Endodermal cell (in vitro differentiated cells): Measurements from ENCODE around the gene SDF2. TPM values are rescaled to one million over a fixed set of nuclear protein-coding genes. Genes with fewer than 3 reads are reported as not detected.

Source experiments
- DNase-seq: peaks from one replicate; pipeline ENCODE4 v3.0.0-alpha.2; 2017
- H3K27ac ChIP-seq: 2 replicates; pipeline ENCODE4 v1.5.1; 2013; ENCODE audit warnings: mild to moderate bottlenecking, low read depth, low read length, moderate library complexity
- H3K27me3 ChIP-seq: 2 replicates; pipeline ENCODE4 v1.6.1; 2013; ENCODE audit warnings: mild to moderate bottlenecking, low read length, moderate library complexity; ENCODE audit not compliant: insufficient read depth, control insufficient read depth, poor library complexity, severe bottlenecking
- H3K36me3 ChIP-seq: 2 replicates; pipeline ENCODE4 v1.7.0; 2013; ENCODE audit warnings: mild to moderate bottlenecking, low read length, moderate library complexity; ENCODE audit not compliant: control insufficient read depth, insufficient read depth
- H3K4me1 ChIP-seq: one replicate; pipeline ENCODE4 v1.7.0; 2013; ENCODE audit warnings: low read length; ENCODE audit not compliant: control insufficient read depth, insufficient read depth
- H3K4me3 ChIP-seq: 2 replicates; pipeline ENCODE4 v1.5.1; 2013; ENCODE audit warnings: mild to moderate bottlenecking, low read length, moderate library complexity
- H3K9ac ChIP-seq: 2 replicates; pipeline ENCODE4 v1.6.1; 2013; ENCODE audit warnings: mild to moderate bottlenecking, low read length, moderate library complexity; ENCODE audit not compliant: poor library complexity, severe bottlenecking; ENCODE audit errors: extremely low read depth
- H3K9me3 ChIP-seq: 2 replicates; pipeline ENCODE4 v1.6.1; 2013; ENCODE audit warnings: mild to moderate bottlenecking, low read length, moderate library complexity; ENCODE audit not compliant: control insufficient read depth
- H3K27ac Mint-ChIP-seq: 2 replicates; pipeline ENCODE4 v1.8.0; 2020; ENCODE audit warnings: mixed read lengths
- H3K27me3 Mint-ChIP-seq: 2 replicates; pipeline ENCODE4 v1.8.0; 2021; ENCODE audit warnings: mild to moderate bottlenecking, mixed read lengths; ENCODE audit not compliant: insufficient read depth
- H3K36me3 Mint-ChIP-seq: 2 replicates; pipeline ENCODE4 v1.8.0; 2020; ENCODE audit warnings: low read depth, mixed read lengths
- H3K4me1 Mint-ChIP-seq: 2 replicates; pipeline ENCODE4 v1.8.0; 2020; ENCODE audit warnings: mixed read lengths
- H3K4me3 Mint-ChIP-seq: 2 replicates; pipeline ENCODE4 v1.8.0; 2020; ENCODE audit warnings: mild to moderate bottlenecking, moderate library complexity, mixed read lengths
- H3K9me3 Mint-ChIP-seq: 2 replicates; pipeline ENCODE4 v1.8.0; 2020; ENCODE audit warnings: mild to moderate bottlenecking, mixed read lengths
- CTCF ChIP-seq: fragments of 200-600 bp; sonication (generic); conservative IDR thresholded peaks from 2 replicates; pipeline ENCODE4 v1.5.0; 2021; ENCODE audit warnings: antibody characterized with exemption, mild to moderate bottlenecking
- WGBS, 2 experiments: methylation state at CpG; one replicate each; pipeline versions ENCODE4 v1.1.5 to v1.1.7; 2013; ENCODE audit warnings: missing lambda C conversion rate in 2 of 2, mixed read lengths in 1 of 2; ENCODE audit not compliant: insufficient coverage in 1 of 2, insufficient read length in 1 of 2; 5-methylcytosine and 5-hydroxymethylcytosine counted together
- total RNA-seq, 2 donors: library from RNA; stranded (reverse); fragmentation: NEBNext Ultra II Directional in 1 of 2; extraction: Animal tissue kit (Norgen Biotek cat#: 25700) in 1 of 2; gene quantifications; 2 replicates in 1 of 2; 3 replicates in 1 of 2; pipeline ENCODE4 v1.2.1, GENCODE V29; 2021

SDF2 gene
- total RNA-seq, 2 donors from 2014 or later = 40.6 to 42.6 TPM

DNA sequence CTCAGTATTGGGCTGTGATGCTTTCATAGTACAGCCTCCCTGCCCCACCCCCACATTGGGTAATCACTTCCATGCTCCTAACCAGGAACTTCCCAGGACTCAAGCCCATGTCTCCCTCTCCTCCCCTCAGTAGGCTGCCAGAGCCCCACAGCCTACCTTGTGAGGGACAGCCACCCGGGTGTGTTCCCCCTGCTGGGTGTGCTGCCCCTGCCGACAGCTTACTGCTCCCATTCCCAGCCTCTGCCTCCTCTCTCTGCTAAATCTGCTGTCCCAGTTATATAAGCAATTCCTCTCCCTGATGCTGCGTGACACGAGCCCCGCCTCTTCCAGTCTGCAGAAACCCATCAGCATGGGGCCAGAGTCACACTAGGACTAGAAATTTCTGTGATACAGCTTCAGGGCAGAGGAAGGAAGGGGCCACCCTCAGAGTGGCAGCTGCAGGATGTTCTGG lies 47.8 kb downstream of the SDF2 start, which contains the start of gene RSKR:
Gene RSKR (minus strand): TSS at position 255 of the 451 bp plus-strand sequence. CDS start 24 bp downstream, at position 231.
- no peak within 1 kb of the TSS for H3K4me3 Mint-ChIP-seq
- no peaks in the 10 kb centered on the region for H3K9me3 Mint-ChIP-seq
- H3K9me3 ChIP-seq = no peaks in the 10 kb centered on the region
- no peaks in the 10 kb centered on the region for H3K4me1 ChIP-seq
- no peak for DNase-seq
- peak within 1 kb of the TSS; percentile 64 for H3K27ac Mint-ChIP-seq
- no peak within 1 kb of the TSS for H3K27ac ChIP-seq
- no peaks in the 10 kb centered on the region for H3K27me3 ChIP-seq
- H3K4me1 Mint-ChIP-seq = no peaks in the 10 kb centered on the region
- H3K4me3 ChIP-seq = no peak within 1 kb of the TSS
- H3K36me3 ChIP-seq = peaks cover 85% of the 10 kb centered on the region
- H3K27me3 Mint-ChIP-seq = no peaks in the 10 kb centered on the region
- no peak for TF ChIP-seq CTCF
- peaks cover 75% of the 10 kb centered on the region for H3K36me3 Mint-ChIP-seq
- 98 to 100% methylated on average over 4 to 5 of the region's 5 CpGs for WGBS, 2 experiments
- no peak within 1 kb of the TSS for H3K9ac ChIP-seq

DNA sequence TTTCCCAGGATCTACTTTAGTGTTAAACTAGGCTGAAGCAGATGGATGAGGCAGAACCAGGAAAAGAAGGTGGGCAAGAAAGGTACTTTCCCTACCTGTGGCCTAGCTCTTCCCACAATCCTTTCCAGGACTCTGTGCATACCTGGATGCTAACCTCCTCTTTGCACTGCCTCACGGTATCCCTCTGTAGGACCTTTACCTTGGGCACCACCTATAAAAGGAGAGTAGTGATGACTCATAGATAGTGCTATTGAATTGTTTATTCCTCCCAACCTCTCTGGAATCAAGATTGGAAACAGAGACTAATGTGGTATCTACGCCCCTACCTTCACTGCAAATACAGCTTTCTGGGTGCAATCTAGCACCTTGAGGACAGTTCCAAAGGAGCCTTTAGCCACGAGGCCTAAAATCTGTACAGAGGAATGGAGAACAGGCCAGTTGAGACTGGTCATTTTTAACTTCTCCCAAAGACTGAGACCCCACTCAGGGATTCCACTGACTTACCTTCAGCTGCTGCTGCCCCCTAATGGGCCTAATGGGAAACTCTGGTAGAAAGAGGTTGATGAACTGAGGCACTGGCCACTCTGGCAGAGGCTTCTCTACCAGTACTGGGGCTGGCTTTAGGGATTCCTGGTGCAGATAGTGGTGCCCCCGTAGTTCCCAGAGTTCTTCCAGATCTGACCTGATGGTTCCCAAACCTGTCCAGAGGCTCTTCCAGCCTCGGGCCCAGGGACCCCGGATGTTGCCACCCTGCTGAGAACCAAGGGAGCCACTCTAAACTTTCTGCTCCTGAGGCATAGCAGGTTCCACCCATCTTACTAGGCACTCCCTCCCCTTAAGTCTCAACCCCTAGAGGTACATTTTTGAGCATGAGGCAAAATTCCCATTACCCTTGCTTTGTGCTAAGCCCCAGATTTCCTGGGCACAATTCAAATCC lies 48.5 kb downstream of the SDF2 start:
- Histone ChIP-seq H3K4me3 (no peak overlapping the region), H3K9ac (no peak overlapping the region), H3K36me3 (peaks cover 84% of the 10 kb centered on the region), H3K4me1 (no peaks in the 10 kb centered on the region), H3K27me3 (no peaks in the 10 kb centered on the region), H3K27ac (no peak overlapping the region), H3K9me3 (no peaks in the 10 kb centered on the region)
- no peaks in the 10 kb centered on the region for H3K9me3 Mint-ChIP-seq
- no peak overlapping the region for H3K4me3 Mint-ChIP-seq
- H3K4me1 Mint-ChIP-seq = no peaks in the 10 kb centered on the region
- H3K27me3 Mint-ChIP-seq = no peaks in the 10 kb centered on the region
- H3K27ac Mint-ChIP-seq = peak overlapping the region; percentile 64
- TF ChIP-seq CTCF = peak; percentile 85
- DNase-seq = peak; percentile 88
- H3K36me3 Mint-ChIP-seq = peaks cover 73% of the 10 kb centered on the region
- 80 to 92% methylated on average over 4 to 6 of the region's 6 CpGs for WGBS, 2 experiments

DNA sequence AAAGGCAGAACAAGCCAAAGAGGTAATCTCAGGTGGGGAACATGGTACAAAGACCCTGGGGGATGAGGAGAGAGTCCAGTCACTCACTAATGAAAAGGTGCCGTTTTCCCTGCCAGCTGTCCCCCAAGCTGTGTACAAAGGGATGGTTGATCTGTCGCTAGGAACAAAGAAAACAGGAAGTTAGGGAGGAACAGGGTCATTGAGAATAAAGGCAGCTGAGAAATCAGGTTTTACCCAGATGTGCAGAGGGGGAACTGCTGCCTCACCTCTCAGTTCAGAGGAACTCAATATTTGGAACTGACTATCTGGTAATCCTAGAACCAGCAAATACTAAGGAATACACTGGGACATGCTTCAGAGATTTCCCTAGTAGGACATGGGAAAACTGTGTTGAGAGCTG lies 49.2 kb downstream of the SDF2 start:
- Mint-ChIP-seq H3K27ac (no peak overlapping the region), H3K36me3 (peaks cover 73% of the 10 kb centered on the region), H3K4me3 (no peak overlapping the region), H3K4me1 (no peaks in the 10 kb centered on the region), H3K9me3 (no peaks in the 10 kb centered on the region), H3K27me3 (no peaks in the 10 kb centered on the region)
- Histone ChIP-seq H3K4me3 (no peak overlapping the region), H3K9ac (no peak overlapping the region), H3K27ac (no peak overlapping the region), H3K4me1 (no peaks in the 10 kb centered on the region), H3K36me3 (peaks cover 86% of the 10 kb centered on the region), H3K9me3 (no peaks in the 10 kb centered on the region), H3K27me3 (no peaks in the 10 kb centered on the region)
- no peak for DNase-seq
- WGBS, 2 experiments = 79 to 88% methylated on average over 2 of the region's 2 CpGs
- TF ChIP-seq CTCF = no peak
